Vagina (tissue), 2 donors: ENCODE data around the gene NHP2. TPM values are rescaled to one million over a fixed set of nuclear protein-coding genes. Genes with fewer than 3 reads are reported as not detected.

ENCODE experiments used
- DNase-seq, 2 donors: peaks; one replicate each; pipeline ENCODE4 v3.0.0-alpha.2; 2017; ENCODE audit errors: extremely low spot score in 2 of 2
- H3K27ac ChIP-seq: fragments of 200-600 bp; sonication (generic); one replicate; pipeline ENCODE4 v1.5.1; 2019
- H3K27me3 ChIP-seq: fragments of 200-600 bp; sonication (generic); one replicate; pipeline ENCODE4 v1.5.1; 2019
- H3K36me3 ChIP-seq, 2 donors: fragments of 200-600 bp; sonication (generic); one replicate each; pipeline ENCODE4 v1.5.1; 2017 to 2019
- H3K4me1 ChIP-seq: fragments of 200-600 bp; sonication (generic); one replicate; pipeline ENCODE4 v1.5.1; 2019
- H3K4me3 ChIP-seq, 2 donors: fragments of 200-600 bp; sonication (generic); 1 replicate in 1 of 2; 2 replicates in 1 of 2; pipeline ENCODE4 v1.5.1; 2016 to 2019
- H3K9me3 ChIP-seq: fragments of 200-600 bp; sonication (generic); one replicate; pipeline ENCODE4 v1.5.1; 2019
- POLR2A ChIP-seq, 2 donors: fragments of 450-650 bp; IDR thresholded peaks; one replicate each; pipeline ENCODE4 v1.6.1; 2017; ENCODE audit warnings: antibody characterized with exemption in 2 of 2, mild to moderate bottlenecking in 2 of 2, moderate library complexity in 2 of 2
- POLR2AphosphoS5 ChIP-seq, 2 donors: sonication (generic); formaldehyde crosslinking; IDR thresholded peaks; one replicate each; pipeline ENCODE4 v1.9.0; 2017; ENCODE audit warnings: antibody characterized with exemption in 2 of 2, mild to moderate bottlenecking in 2 of 2, low read depth in 1 of 2; ENCODE audit not compliant: insufficient read depth in 1 of 2
- intact Hi-C: fragments of 100-400 bp; cut with DNase I; formaldehyde crosslinking; loops from one replicate; pipeline ENCODE4 v1.15.1; 2023
- total RNA-seq: library from RNA; depleted of rRNA; stranded (reverse); fragments of >200 nt; gene quantifications from one replicate; pipeline ENCODE4 v1.2.3, GENCODE V29; 2016
- TF ChIP-seq, protein P1 (sequence below), 3 experiments: fragments of 450-650 bp in 2 of 3; fragments of 200-600 bp in 1 of 3; sonication (generic) in 1 of 3; IDR thresholded peaks; one replicate each; pipeline ENCODE4 v1.5.1; 2017 to 2019; ENCODE audit warnings: antibody characterized with exemption in 3 of 3, mild to moderate bottlenecking in 2 of 3, moderate library complexity in 2 of 3

Gene NHP2
- total RNA-seq, 1 donor from 2014 or later: 172 TPM

DNA sequence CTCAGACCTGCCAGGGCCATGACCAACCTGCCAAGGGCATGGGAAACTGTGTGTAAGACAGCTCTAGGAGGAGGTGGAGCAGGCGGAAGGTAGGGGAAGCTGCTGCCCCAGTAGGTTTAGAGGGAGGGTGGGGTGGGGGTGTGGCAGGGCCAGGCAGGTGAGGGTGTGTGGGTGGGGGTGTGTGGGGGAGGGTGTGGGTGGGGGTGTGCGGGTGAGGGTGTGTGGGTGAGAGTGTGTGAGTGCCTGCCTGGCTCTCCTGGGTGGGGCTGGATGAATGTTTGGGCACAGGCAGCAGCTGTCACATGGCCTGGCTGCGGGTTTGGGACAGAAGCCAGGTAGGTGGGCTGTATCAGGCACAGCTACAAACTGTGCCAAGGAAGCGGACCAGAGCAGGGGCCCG is 49.2 kb downstream of the NHP2 start:
- H3K36me3 ChIP-seq: no peaks in the 10 kb centered on the region
- H3K27ac ChIP-seq: no peak overlapping the region
- TF ChIP-seq, protein P1, sequence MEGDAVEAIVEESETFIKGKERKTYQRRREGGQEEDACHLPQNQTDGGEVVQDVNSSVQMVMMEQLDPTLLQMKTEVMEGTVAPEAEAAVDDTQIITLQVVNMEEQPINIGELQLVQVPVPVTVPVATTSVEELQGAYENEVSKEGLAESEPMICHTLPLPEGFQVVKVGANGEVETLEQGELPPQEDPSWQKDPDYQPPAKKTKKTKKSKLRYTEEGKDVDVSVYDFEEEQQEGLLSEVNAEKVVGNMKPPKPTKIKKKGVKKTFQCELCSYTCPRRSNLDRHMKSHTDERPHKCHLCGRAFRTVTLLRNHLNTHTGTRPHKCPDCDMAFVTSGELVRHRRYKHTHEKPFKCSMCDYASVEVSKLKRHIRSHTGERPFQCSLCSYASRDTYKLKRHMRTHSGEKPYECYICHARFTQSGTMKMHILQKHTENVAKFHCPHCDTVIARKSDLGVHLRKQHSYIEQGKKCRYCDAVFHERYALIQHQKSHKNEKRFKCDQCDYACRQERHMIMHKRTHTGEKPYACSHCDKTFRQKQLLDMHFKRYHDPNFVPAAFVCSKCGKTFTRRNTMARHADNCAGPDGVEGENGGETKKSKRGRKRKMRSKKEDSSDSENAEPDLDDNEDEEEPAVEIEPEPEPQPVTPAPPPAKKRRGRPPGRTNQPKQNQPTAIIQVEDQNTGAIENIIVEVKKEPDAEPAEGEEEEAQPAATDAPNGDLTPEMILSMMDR (IDR thresholded peaks at IDR 0.05): no peak
- TF ChIP-seq POLR2A (IDR thresholded peaks at IDR 0.05) (no peak), POLR2AphosphoS5 (IDR thresholded peaks at IDR 0.05; ENCODE audit: insufficient read depth in 1 of 2, low read depth in 1 of 2) (no peak)
- H3K27me3 ChIP-seq: no peaks in the 10 kb centered on the region
- intact Hi-C loops: no loop called here
- H3K4me3 ChIP-seq: no peak overlapping the region
- peaks cover 6% of the 10 kb centered on the region for H3K4me1 ChIP-seq
- DNase-seq: no peak
- H3K9me3 ChIP-seq: no peaks in the 10 kb centered on the region

DNA sequence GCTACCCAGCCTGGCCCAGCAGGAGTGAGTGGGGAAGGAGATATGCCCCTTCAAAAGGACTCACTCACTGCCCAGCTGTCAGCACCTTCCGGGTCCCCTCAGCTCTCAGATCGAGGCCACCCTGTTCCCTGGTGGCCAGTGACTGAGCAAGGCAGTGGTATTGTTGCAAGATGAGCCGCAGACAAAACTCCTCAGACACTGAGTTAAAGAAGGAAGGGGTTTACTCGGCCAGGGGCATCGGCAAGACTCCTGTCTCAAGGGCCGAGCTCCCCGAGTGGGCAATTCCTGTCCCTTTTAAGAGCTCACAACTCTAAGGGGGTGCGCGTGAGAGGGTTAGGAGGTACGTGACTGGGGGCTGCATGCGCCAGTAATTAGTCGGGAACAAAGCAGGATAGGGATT is 50.1 kb downstream of the NHP2 start:
- Histone ChIP-seq H3K4me3 (no peak overlapping the region), H3K4me1 (peaks cover 3% of the 10 kb centered on the region), H3K9me3 (no peaks in the 10 kb centered on the region), H3K36me3 (no peaks in the 10 kb centered on the region), H3K27me3 (no peaks in the 10 kb centered on the region), H3K27ac (no peak overlapping the region)
- intact Hi-C loops: no loop called here
- DNase-seq: no peak
- TF ChIP-seq, protein P1 (IDR thresholded peaks at IDR 0.05): no peak
- TF ChIP-seq POLR2AphosphoS5 (IDR thresholded peaks at IDR 0.05; ENCODE audit: insufficient read depth in 1 of 2, low read depth in 1 of 2): no peak
- TF ChIP-seq POLR2A (IDR thresholded peaks at IDR 0.05): no peak

Other genes starting within 250 kb of the NHP2 start
- gene PROP1, start 157.6 kb downstream of the NHP2 start, total RNA-seq: not detected
- gene N4BP3, start 40.4 kb downstream of the NHP2 start, total RNA-seq: 4.9 TPM
- 51.6 TPM for gene RMND5B, start 22.9 kb downstream of the NHP2 start, total RNA-seq
- gene GMCL2, start 33.5 kb upstream of the NHP2 start, total RNA-seq: not detected
- gene HNRNPAB, start 50.6 kb upstream of the NHP2 start, total RNA-seq: 92.6 TPM
- gene PHYKPL, start 78.9 kb upstream of the NHP2 start, total RNA-seq: 77.8 TPM